Neural cell (in vitro differentiated cells): Measurements from ENCODE around the gene SMPD3.

Experiments used
- CTCF ChIP-seq: fragments of 450-650 bp; IDR thresholded peaks from 2 replicates; pipeline ENCODE4 v1.5.1; 2014; ENCODE audit warnings: antibody characterized with exemption, mild to moderate bottlenecking, moderate library complexity; ENCODE audit not compliant: poor library complexity, severe bottlenecking
- EP300 ChIP-seq: fragments of 450-650 bp; conservative IDR thresholded peaks from 2 replicates; pipeline ENCODE4 v1.6.1; 2014; ENCODE audit warnings: antibody characterized with exemption, mild to moderate bottlenecking, moderate library complexity; ENCODE audit not compliant: poor library complexity, severe bottlenecking
- TAF1 ChIP-seq: IDR thresholded peaks from 2 replicates; pipeline ENCODE4 v1.6.1; 2012; ENCODE audit warnings: low read depth

GRCh38 chr16:68374246-68374805, 74.0 kb downstream of the SMPD3 start:
- TF ChIP-seq CTCF (no peak), TAF1 (no peak), EP300 (no peak)
